ENCODE results near the gene SAMD14. TPM values are rescaled to one million over a fixed set of nuclear protein-coding genes. Genes with fewer than 3 reads are reported as not detected.

SAMD14 gene
- total and polyA plus RNA-seq, 2 experiments from 2014 or later, result 0.70 to 4.7 TPM

DNA sequence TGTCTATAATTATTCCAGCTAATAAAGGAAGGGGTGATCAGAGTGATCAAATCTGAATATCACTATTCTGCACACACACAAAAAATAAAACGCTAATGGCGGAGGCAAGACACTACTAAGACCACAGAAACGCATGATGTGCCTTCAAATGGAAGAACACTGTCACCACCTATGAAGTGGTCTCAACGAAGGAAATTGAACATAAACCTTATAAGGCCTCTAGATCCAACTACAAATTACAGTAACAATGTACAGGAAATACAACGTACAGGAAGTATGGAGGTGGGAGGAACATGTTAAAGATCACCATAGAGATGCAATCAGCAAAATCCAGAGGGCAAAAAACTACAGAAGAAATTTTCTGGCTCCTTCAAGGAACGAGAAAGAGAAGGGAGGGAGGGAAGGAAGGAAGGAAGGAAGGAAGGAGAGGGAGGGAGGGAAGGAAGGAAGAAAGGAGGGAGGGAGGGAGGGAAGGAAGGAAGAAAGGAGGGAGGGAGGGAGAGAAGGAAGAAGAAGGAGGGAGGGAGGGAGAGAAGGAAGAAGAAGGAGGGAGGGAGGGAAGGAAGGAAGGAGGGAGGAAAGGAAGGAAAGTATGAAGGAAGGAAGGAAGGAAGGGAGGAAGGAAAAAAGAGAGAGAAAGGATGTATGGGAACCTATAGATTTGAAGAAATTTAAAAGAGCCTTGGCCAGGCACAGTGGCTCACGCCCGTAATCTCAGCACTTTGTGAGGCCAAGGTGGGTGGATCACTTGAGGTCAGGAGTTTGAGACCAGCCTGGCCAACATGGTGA is 32.7 kb upstream of the SAMD14 start:
- ATAC-seq (no peak), DNase-seq (ENCODE audit: low spot score) (no peak)
- Histone ChIP-seq H4K20me1 (replicated peaks; ENCODE audit: insufficient read depth) (no peaks in the 10 kb centered on the region), H3K27me3 (ENCODE audit: insufficient read depth) (peaks cover 18% of the 10 kb centered on the region; the same call in 1 of the 2 replicates), H3K79me2 (replicated peaks; ENCODE audit: insufficient read depth) (no peaks in the 10 kb centered on the region), H3K9me2 (ENCODE audit: insufficient read depth) (no peaks in the 10 kb centered on the region), H3K4me2 (peak overlapping the region; percentile 88), H3F3A (replicated peaks; ENCODE audit: low read depth) (no peaks in the 10 kb centered on the region; the same call in 1 of the 2 replicates), H3K4me3 (peak overlapping the region; percentile 67; the same call in 1 of the 2 replicates), H3K27ac (ENCODE audit: low read depth) (no peak overlapping the region), H3K4me1 (ENCODE audit: insufficient read depth) (peaks cover 13% of the 10 kb centered on the region), H3K36me3 (ENCODE audit: insufficient read depth) (no peaks in the 10 kb centered on the region), H2AFZ (no peak overlapping the region; the same call in 1 of the 2 replicates)
- H3K4me3 Mint-ChIP-seq, result no peak overlapping the region
- no peaks in the 10 kb centered on the region for H3K36me3 Mint-ChIP-seq (ENCODE audit: low read depth)
- H3K4me1 Mint-ChIP-seq, result peaks cover 20% of the 10 kb centered on the region
- no peaks in the 10 kb centered on the region for H3K9me3 Mint-ChIP-seq
- peaks cover 13% of the 10 kb centered on the region for H3K27me3 Mint-ChIP-seq (ENCODE audit: insufficient read depth, low read depth, poor library complexity)
- TF ChIP-seq ZNF331 (CRISPR knock-in tag; IDR thresholded peaks at IDR 0.05; ENCODE audit: low read depth) (no peak), JUNB (IDR thresholded peaks at IDR 0.05; ENCODE audit: unreplicated experiment) (no peak), STAT1 (IDR thresholded peaks at IDR 0.05; ENCODE audit: unreplicated experiment) (no peak), EZH2 (IDR thresholded peaks at IDR 0.05; ENCODE audit: low read depth, unreplicated experiment) (no peak), ZNF114 (CRISPR knock-in tag; IDR thresholded peaks at IDR 0.05) (no peak), EZH2phosphoT487 (IDR thresholded peaks at IDR 0.05; ENCODE audit: unreplicated experiment) (no peak), CREB1 (CRISPR knock-in tag; IDR thresholded peaks at IDR 0.05; ENCODE audit: low read depth) (no peak), POLR2AphosphoS5 (IDR thresholded peaks at IDR 0.05; ENCODE audit: low read depth) (no peak), NANOG (IDR thresholded peaks at IDR 0.05; ENCODE audit: borderline replicate concordance) (no peak)
- TF ChIP-seq, protein P1, sequence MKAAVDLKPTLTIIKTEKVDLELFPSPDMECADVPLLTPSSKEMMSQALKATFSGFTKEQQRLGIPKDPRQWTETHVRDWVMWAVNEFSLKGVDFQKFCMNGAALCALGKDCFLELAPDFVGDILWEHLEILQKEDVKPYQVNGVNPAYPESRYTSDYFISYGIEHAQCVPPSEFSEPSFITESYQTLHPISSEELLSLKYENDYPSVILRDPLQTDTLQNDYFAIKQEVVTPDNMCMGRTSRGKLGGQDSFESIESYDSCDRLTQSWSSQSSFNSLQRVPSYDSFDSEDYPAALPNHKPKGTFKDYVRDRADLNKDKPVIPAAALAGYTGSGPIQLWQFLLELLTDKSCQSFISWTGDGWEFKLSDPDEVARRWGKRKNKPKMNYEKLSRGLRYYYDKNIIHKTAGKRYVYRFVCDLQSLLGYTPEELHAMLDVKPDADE (IDR thresholded peaks at IDR 0.05), result no peak
- TF ChIP-seq, protein P2, sequence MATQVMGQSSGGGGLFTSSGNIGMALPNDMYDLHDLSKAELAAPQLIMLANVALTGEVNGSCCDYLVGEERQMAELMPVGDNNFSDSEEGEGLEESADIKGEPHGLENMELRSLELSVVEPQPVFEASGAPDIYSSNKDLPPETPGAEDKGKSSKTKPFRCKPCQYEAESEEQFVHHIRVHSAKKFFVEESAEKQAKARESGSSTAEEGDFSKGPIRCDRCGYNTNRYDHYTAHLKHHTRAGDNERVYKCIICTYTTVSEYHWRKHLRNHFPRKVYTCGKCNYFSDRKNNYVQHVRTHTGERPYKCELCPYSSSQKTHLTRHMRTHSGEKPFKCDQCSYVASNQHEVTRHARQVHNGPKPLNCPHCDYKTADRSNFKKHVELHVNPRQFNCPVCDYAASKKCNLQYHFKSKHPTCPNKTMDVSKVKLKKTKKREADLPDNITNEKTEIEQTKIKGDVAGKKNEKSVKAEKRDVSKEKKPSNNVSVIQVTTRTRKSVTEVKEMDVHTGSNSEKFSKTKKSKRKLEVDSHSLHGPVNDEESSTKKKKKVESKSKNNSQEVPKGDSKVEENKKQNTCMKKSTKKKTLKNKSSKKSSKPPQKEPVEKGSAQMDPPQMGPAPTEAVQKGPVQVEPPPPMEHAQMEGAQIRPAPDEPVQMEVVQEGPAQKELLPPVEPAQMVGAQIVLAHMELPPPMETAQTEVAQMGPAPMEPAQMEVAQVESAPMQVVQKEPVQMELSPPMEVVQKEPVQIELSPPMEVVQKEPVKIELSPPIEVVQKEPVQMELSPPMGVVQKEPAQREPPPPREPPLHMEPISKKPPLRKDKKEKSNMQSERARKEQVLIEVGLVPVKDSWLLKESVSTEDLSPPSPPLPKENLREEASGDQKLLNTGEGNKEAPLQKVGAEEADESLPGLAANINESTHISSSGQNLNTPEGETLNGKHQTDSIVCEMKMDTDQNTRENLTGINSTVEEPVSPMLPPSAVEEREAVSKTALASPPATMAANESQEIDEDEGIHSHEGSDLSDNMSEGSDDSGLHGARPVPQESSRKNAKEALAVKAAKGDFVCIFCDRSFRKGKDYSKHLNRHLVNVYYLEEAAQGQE (IDR thresholded peaks at IDR 0.05; ENCODE audit: unreplicated experiment), result no peak
- TF ChIP-seq, protein P3, sequence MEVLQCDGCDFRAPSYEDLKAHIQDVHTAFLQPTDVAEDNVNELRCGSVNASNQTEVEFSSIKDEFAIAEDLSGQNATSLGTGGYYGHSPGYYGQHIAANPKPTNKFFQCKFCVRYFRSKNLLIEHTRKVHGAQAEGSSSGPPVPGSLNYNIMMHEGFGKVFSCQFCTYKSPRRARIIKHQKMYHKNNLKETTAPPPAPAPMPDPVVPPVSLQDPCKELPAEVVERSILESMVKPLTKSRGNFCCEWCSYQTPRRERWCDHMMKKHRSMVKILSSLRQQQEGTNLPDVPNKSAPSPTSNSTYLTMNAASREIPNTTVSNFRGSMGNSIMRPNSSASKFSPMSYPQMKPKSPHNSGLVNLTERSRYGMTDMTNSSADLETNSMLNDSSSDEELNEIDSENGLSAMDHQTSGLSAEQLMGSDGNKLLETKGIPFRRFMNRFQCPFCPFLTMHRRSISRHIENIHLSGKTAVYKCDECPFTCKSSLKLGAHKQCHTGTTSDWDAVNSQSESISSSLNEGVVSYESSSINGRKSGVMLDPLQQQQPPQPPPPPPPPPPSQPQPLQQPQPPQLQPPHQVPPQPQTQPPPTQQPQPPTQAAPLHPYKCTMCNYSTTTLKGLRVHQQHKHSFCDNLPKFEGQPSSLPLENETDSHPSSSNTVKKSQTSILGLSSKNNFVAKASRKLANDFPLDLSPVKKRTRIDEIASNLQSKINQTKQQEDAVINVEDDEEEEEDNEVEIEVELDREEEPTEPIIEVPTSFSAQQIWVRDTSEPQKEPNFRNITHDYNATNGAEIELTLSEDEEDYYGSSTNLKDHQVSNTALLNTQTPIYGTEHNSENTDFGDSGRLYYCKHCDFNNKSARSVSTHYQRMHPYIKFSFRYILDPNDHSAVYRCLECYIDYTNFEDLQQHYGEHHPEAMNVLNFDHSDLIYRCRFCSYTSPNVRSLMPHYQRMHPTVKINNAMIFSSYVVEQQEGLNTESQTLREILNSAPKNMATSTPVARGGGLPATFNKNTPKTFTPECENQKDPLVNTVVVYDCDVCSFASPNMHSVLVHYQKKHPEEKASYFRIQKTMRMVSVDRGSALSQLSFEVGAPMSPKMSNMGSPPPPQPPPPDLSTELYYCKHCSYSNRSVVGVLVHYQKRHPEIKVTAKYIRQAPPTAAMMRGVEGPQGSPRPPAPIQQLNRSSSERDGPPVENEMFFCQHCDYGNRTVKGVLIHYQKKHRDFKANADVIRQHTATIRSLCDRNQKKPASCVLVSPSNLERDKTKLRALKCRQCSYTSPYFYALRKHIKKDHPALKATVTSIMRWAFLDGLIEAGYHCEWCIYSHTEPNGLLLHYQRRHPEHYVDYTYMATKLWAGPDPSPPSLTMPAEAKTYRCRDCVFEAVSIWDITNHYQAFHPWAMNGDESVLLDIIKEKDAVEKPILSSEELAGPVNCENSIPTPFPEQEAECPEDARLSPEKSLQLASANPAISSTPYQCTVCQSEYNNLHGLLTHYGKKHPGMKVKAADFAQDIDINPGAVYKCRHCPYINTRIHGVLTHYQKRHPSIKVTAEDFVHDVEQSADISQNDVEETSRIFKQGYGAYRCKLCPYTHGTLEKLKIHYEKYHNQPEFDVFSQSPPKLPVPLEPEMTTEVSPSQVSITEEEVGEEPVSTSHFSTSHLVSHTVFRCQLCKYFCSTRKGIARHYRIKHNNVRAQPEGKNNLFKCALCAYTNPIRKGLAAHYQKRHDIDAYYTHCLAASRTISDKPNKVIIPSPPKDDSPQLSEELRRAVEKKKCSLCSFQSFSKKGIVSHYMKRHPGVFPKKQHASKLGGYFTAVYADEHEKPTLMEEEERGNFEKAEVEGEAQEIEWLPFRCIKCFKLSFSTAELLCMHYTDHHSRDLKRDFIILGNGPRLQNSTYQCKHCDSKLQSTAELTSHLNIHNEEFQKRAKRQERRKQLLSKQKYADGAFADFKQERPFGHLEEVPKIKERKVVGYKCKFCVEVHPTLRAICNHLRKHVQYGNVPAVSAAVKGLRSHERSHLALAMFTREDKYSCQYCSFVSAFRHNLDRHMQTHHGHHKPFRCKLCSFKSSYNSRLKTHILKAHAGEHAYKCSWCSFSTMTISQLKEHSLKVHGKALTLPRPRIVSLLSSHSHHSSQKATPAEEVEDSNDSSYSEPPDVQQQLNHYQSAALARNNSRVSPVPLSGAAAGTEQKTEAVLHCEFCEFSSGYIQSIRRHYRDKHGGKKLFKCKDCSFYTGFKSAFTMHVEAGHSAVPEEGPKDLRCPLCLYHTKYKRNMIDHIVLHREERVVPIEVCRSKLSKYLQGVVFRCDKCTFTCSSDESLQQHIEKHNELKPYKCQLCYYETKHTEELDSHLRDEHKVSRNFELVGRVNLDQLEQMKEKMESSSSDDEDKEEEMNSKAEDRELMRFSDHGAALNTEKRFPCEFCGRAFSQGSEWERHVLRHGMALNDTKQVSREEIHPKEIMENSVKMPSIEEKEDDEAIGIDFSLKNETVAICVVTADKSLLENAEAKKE (CRISPR knock-in tag; IDR thresholded peaks at IDR 0.05), result no peak
- TF ChIP-seq, protein P4, sequence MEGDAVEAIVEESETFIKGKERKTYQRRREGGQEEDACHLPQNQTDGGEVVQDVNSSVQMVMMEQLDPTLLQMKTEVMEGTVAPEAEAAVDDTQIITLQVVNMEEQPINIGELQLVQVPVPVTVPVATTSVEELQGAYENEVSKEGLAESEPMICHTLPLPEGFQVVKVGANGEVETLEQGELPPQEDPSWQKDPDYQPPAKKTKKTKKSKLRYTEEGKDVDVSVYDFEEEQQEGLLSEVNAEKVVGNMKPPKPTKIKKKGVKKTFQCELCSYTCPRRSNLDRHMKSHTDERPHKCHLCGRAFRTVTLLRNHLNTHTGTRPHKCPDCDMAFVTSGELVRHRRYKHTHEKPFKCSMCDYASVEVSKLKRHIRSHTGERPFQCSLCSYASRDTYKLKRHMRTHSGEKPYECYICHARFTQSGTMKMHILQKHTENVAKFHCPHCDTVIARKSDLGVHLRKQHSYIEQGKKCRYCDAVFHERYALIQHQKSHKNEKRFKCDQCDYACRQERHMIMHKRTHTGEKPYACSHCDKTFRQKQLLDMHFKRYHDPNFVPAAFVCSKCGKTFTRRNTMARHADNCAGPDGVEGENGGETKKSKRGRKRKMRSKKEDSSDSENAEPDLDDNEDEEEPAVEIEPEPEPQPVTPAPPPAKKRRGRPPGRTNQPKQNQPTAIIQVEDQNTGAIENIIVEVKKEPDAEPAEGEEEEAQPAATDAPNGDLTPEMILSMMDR (conservative IDR thresholded peaks at IDR 0.05; ENCODE audit: low read depth in 2 of 2), result no peak
- no peak overlapping the region for H3K27ac Mint-ChIP-seq

Data from GM23338 (cell line).